Measurements from ENCODE around the gene ARAP1.

DNA sequence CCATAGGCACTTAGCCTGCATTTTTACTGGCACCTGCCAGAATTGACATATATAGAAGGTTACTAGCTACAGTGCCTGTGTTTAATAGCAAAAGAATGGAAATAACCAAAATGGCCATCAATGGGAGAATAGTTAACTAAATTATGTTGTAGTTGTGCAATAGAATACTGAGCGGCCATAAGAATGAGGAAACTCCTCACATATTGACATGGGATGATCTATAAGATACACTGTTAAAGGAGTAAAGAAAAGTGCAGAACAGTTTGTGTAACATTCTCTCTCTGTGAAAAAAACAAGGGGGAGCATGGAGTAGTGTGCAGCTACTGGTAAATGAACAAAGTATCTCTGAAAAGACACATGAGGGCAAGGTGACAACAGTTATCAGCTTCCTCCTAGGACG lies 21.5 kb downstream of the ARAP1 start:
- TF ChIP-seq, protein P1, sequence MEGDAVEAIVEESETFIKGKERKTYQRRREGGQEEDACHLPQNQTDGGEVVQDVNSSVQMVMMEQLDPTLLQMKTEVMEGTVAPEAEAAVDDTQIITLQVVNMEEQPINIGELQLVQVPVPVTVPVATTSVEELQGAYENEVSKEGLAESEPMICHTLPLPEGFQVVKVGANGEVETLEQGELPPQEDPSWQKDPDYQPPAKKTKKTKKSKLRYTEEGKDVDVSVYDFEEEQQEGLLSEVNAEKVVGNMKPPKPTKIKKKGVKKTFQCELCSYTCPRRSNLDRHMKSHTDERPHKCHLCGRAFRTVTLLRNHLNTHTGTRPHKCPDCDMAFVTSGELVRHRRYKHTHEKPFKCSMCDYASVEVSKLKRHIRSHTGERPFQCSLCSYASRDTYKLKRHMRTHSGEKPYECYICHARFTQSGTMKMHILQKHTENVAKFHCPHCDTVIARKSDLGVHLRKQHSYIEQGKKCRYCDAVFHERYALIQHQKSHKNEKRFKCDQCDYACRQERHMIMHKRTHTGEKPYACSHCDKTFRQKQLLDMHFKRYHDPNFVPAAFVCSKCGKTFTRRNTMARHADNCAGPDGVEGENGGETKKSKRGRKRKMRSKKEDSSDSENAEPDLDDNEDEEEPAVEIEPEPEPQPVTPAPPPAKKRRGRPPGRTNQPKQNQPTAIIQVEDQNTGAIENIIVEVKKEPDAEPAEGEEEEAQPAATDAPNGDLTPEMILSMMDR (IDR thresholded peaks at IDR 0.05) = no peak
- TF ChIP-seq POLR2A (IDR thresholded peaks at IDR 0.05) = no peak

All from Peyer's patch (tissue), 4 donors.